Measurements from ENCODE around the gene RCOR1.

- TF ChIP-seq, protein P1, sequence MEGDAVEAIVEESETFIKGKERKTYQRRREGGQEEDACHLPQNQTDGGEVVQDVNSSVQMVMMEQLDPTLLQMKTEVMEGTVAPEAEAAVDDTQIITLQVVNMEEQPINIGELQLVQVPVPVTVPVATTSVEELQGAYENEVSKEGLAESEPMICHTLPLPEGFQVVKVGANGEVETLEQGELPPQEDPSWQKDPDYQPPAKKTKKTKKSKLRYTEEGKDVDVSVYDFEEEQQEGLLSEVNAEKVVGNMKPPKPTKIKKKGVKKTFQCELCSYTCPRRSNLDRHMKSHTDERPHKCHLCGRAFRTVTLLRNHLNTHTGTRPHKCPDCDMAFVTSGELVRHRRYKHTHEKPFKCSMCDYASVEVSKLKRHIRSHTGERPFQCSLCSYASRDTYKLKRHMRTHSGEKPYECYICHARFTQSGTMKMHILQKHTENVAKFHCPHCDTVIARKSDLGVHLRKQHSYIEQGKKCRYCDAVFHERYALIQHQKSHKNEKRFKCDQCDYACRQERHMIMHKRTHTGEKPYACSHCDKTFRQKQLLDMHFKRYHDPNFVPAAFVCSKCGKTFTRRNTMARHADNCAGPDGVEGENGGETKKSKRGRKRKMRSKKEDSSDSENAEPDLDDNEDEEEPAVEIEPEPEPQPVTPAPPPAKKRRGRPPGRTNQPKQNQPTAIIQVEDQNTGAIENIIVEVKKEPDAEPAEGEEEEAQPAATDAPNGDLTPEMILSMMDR (IDR thresholded peaks at IDR 0.05; ENCODE audit: insufficient read depth, low read length) = no peak
- TF ChIP-seq, protein P2, sequence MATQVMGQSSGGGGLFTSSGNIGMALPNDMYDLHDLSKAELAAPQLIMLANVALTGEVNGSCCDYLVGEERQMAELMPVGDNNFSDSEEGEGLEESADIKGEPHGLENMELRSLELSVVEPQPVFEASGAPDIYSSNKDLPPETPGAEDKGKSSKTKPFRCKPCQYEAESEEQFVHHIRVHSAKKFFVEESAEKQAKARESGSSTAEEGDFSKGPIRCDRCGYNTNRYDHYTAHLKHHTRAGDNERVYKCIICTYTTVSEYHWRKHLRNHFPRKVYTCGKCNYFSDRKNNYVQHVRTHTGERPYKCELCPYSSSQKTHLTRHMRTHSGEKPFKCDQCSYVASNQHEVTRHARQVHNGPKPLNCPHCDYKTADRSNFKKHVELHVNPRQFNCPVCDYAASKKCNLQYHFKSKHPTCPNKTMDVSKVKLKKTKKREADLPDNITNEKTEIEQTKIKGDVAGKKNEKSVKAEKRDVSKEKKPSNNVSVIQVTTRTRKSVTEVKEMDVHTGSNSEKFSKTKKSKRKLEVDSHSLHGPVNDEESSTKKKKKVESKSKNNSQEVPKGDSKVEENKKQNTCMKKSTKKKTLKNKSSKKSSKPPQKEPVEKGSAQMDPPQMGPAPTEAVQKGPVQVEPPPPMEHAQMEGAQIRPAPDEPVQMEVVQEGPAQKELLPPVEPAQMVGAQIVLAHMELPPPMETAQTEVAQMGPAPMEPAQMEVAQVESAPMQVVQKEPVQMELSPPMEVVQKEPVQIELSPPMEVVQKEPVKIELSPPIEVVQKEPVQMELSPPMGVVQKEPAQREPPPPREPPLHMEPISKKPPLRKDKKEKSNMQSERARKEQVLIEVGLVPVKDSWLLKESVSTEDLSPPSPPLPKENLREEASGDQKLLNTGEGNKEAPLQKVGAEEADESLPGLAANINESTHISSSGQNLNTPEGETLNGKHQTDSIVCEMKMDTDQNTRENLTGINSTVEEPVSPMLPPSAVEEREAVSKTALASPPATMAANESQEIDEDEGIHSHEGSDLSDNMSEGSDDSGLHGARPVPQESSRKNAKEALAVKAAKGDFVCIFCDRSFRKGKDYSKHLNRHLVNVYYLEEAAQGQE (IDR thresholded peaks at IDR 0.05; ENCODE audit: insufficient replicate concordance, low read depth) = no peak
- TF ChIP-seq SPI1 (IDR thresholded peaks at IDR 0.05; ENCODE audit: borderline replicate concordance, low read depth) (no peak), POLR2AphosphoS5 (IDR thresholded peaks at IDR 0.05; ENCODE audit: low read depth) (no peak), GABPA (IDR thresholded peaks at IDR 0.05; ENCODE audit: low read depth) (no peak)
Observed at GRCh38 chr14:102748806-102749205, 156.4 kb downstream of the RCOR1 start.

Measured in HL-60 (cell line).